Lung (tissue), 12 donors: ENCODE results near the gene VCL. TPM values are rescaled to one million over a fixed set of nuclear protein-coding genes. Genes with fewer than 3 reads are reported as not detected.

Source experiments
- ATAC-seq: fragments of 200-7000 bp; cut with Tn5 transposase; one replicate; pipeline ENCODE4 v1.9.1; 2020; ENCODE audit warnings: moderate number of reproducible peaks; ENCODE audit not compliant: insufficient read depth, low FRiP score
- DNase-seq, 3 donors: peaks; one replicate each; pipeline ENCODE4 v3.0.0-alpha.2; 2013 to 2017
- H3K27ac ChIP-seq, 2 donors: one replicate each; pipeline ENCODE4 v1.5.1; 2013; ENCODE audit warnings: mild to moderate bottlenecking in 2 of 2, moderate library complexity in 2 of 2, control low read depth in 1 of 2, inconsistent platforms in 1 of 2, low read depth in 1 of 2, low read length in 1 of 2
- H3K27me3 ChIP-seq, 3 donors: one replicate each; pipeline ENCODE4 v1.5.1; 2013; ENCODE audit warnings: low read length in 2 of 3; ENCODE audit not compliant: control insufficient read depth in 3 of 3, insufficient read depth in 3 of 3
- H3K36me3 ChIP-seq, 4 donors: one replicate each; pipeline ENCODE4 v1.5.1; 2013; ENCODE audit warnings: low read length in 4 of 4, mild to moderate bottlenecking in 1 of 4, moderate library complexity in 1 of 4; ENCODE audit not compliant: control insufficient read depth in 4 of 4, insufficient read depth in 4 of 4
- H3K4me1 ChIP-seq, 5 donors: one replicate each; pipeline ENCODE4 v1.5.1; 2013; ENCODE audit warnings: low read length in 5 of 5, mild to moderate bottlenecking in 2 of 5, moderate library complexity in 1 of 5; ENCODE audit not compliant: control insufficient read depth in 5 of 5, insufficient read depth in 5 of 5
- H3K4me3 ChIP-seq: one replicate; pipeline ENCODE4 v1.5.1; 2013; ENCODE audit warnings: mild to moderate bottlenecking, control low read depth, moderate library complexity
- H3K9ac ChIP-seq, 2 donors: one replicate each; pipeline ENCODE4 v1.5.1; 2013; ENCODE audit warnings: low read length in 2 of 2, control low read depth in 1 of 2; ENCODE audit not compliant: insufficient read depth in 1 of 2
- H3K9me3 ChIP-seq, 4 donors: one replicate each; pipeline ENCODE4 v1.5.1; 2013; ENCODE audit warnings: low read length in 3 of 4, mild to moderate bottlenecking in 1 of 4, moderate library complexity in 1 of 4; ENCODE audit not compliant: control insufficient read depth in 4 of 4, insufficient read depth in 3 of 4
- WGBS, 2 donors: extraction: QIAGEN DNeasy Blood & Tissue Kit; methylation state at CpG; one replicate each; pipeline ENCODE4 v1.1.7; 2013; 5-methylcytosine and 5-hydroxymethylcytosine counted together
- polyA plus RNA-seq, 2 donors: library from polyadenylated mRNA; stranded (reverse); fragments of 200-250 nt; gene quantifications; one replicate each; pipeline ENCODE4 v1.2.1, GENCODE V29; 2013
- total RNA-seq, 2 donors: library from RNA; depleted of rRNA in 1 of 2; stranded (reverse); fragments of >200 nt in 1 of 2; gene quantifications; one replicate each; pipeline ENCODE4 v1.2.1, GENCODE V29; 2014 to 2021
- TF ChIP-seq, protein P1 (sequence below): IDR thresholded peaks from 2 replicates; pipeline ENCODE4 v1.5.1; 2012; ENCODE audit warnings: mild to moderate bottlenecking; ENCODE audit errors: control extremely low read depth, extremely low read depth
- donor health status: control.
- donor health status: control.
- donor health status: Bipolar disorder and iron deficiency.
- donor health status: healthy.
- donor health status: DM: yes; HTN: yes; CAD: no.

The VCL gene
- total and polyA plus RNA-seq, 4 donors = 24.5 to 181 (median 86.3) TPM

DNA sequence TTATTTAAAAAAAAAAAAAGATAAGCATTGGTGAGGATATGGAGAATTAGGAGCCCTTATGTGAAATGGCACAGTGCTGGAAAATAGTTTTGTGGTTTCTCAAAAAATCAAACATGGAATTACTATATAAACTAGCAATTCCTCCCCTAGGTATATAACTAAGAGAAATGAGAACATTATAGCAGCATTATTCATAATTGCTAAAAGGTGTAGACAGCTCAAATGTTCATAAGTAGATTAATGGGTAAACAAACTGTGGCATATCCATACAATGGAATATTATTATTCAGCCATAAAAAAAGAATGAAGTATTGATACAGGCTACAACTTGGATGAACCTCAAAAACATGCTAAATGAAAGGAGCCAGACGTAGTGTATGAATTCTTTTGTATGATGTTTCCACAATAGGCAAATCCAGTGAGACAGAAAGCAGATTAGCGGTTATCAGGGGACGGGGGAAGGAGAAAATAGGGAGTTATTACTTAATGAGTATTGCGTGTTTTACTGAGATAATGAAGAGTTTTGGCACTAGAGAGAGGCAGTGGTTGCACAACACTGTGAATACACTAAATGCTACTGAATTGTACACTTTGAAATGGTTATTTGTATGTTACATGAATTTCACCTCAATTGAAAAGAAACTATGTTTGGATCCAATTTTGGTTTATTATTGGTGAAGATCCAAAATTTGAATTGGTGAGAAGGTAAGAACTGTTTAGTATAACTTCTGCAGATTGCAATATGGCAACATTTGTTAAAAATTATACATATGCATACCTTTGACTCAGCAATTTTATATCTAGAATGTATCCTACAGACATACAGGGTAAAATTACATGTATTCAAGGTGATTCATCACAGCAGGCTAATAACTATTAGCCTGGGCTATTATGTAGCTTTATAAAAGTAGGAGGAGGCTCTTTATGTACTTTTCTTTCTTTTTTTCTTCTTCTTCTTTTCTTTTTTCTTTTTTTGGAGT lies 69.7 kb downstream of the VCL start:
- peaks cover 0 to 6% (median 0%) of the 10 kb centered on the region in 4 donors for H3K9me3 ChIP-seq
- no peak overlapping the region for H3K4me3 ChIP-seq
- H3K36me3 ChIP-seq = peaks cover 0 to 22% (median 7%) of the 10 kb centered on the region in 4 donors
- H3K27me3 ChIP-seq = no peaks in the 10 kb centered on the region
- peaks cover 2 to 19% (median 8%) of the 10 kb centered on the region in 5 donors for H3K4me1 ChIP-seq
- no peak overlapping the region for H3K27ac ChIP-seq
- no peak overlapping the region for H3K9ac ChIP-seq
- DNase-seq (peak in 2 of 3 donors; percentile 65 to 75), ATAC-seq (no peak)
- TF ChIP-seq, protein P1, sequence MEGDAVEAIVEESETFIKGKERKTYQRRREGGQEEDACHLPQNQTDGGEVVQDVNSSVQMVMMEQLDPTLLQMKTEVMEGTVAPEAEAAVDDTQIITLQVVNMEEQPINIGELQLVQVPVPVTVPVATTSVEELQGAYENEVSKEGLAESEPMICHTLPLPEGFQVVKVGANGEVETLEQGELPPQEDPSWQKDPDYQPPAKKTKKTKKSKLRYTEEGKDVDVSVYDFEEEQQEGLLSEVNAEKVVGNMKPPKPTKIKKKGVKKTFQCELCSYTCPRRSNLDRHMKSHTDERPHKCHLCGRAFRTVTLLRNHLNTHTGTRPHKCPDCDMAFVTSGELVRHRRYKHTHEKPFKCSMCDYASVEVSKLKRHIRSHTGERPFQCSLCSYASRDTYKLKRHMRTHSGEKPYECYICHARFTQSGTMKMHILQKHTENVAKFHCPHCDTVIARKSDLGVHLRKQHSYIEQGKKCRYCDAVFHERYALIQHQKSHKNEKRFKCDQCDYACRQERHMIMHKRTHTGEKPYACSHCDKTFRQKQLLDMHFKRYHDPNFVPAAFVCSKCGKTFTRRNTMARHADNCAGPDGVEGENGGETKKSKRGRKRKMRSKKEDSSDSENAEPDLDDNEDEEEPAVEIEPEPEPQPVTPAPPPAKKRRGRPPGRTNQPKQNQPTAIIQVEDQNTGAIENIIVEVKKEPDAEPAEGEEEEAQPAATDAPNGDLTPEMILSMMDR = no peak
- 43 to 67% methylated on average over 4 of the region's 4 CpGs for WGBS, 2 donors

DNA sequence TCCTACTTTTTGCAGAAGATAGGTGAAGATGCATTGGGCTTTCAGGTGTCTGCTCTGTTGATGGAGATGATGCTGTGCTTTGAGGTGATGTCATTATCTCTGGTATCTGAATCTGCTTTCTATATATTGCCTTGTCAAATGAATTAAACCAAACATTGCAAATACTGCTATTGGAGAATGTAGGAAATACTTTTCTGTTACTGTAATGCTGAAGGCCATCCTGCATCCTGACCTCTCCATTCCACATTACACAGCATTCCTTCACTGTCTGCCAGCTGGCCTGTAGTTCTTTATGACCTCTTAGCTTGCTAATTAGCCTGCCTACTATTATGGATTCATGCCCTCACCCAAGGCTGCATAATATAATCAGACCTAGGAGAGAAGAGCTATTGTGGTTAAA lies 73.2 kb downstream of the VCL start:
- peak overlapping the region in 1 of 2 donors; percentile 21 for H3K27ac ChIP-seq
- DNase-seq = peak; percentile 51 to 74 (median 66)
- H3K9me3 ChIP-seq = no peaks in the 10 kb centered on the region
- no peak for ATAC-seq
- TF ChIP-seq, protein P1 = no peak
- no peak overlapping the region for H3K9ac ChIP-seq
- peaks cover 3 to 37% (median 14%) of the 10 kb centered on the region in 4 donors for H3K36me3 ChIP-seq
- H3K4me3 ChIP-seq = no peak overlapping the region
- H3K27me3 ChIP-seq = no peaks in the 10 kb centered on the region
- H3K4me1 ChIP-seq = peaks cover 3 to 28% (median 8%) of the 10 kb centered on the region in 5 donors

DNA sequence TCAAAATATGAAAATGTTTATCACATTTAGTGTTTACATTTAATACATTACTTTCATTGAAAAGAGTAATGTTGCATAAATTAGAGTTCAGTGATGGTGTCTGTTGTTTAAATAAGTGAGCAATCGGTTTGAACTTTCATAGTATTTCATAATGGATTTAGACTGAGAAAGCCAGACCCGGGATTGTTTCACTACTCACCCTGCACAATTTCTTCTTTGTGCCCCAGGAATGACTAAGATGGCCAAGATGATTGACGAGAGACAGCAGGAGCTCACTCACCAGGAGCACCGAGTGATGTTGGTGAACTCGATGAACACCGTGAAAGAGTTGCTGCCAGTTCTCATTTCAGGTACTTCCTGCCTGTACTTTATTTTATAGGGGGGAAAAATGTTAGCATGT lies 74.6 kb downstream of the VCL start:
- H3K4me3 ChIP-seq = no peak overlapping the region
- ATAC-seq = no peak
- peaks cover 3 to 32% (median 5%) of the 10 kb centered on the region in 5 donors for H3K4me1 ChIP-seq
- WGBS, 2 donors = 86 to 90% methylated on average over 6 of the region's 6 CpGs
- H3K27ac ChIP-seq = no peak overlapping the region
- H3K27me3 ChIP-seq = no peaks in the 10 kb centered on the region
- no peaks in the 10 kb centered on the region for H3K9me3 ChIP-seq
- TF ChIP-seq, protein P1 = no peak
- peaks cover 3 to 39% (median 16%) of the 10 kb centered on the region in 4 donors for H3K36me3 ChIP-seq
- no peak for DNase-seq
- H3K9ac ChIP-seq = no peak overlapping the region
